HCT116 (cell line): Measurements from ENCODE around the gene FRMD4A. TPM values are rescaled to one million over a fixed set of nuclear protein-coding genes. Genes with fewer than 3 reads are reported as not detected.

ENCODE experiments used
- ATAC-seq: fragments of 200-7000 bp; cut with Tn5 transposase; 2 replicates; pipeline ENCODE4 v1.9.1; 2020; ENCODE audit warnings: mild to moderate bottlenecking, moderate library complexity
- BruUV-seq: library from RNA; stranded (reverse); fragments of 400-500 nt; replicated peaks from 2 replicates; lab custom pipeline; 2021; lab: Mats Ljungman, UMichigan
- CTCF ChIA-PET: fragments of 300-600 bp; sonication (Branson Sonifier 250); formaldehyde crosslinking; loops from one replicate; lab custom pipeline; 2021; ENCODE audit warnings: antibody characterized with exemption; lab: Charles Lee
- POLR2A ChIA-PET: fragments of 300-600, 350-600 bp; sonication (Branson Sonifier 250); formaldehyde crosslinking; loops from one replicate; lab custom pipeline; 2021; ENCODE audit warnings: antibody characterized with exemption; lab: Charles Lee
- RAD21 ChIA-PET, 2 experiments: fragments of 300-600 bp; sonication (Branson Sonifier 250); formaldehyde crosslinking; loops; one replicate each; lab custom pipeline; 2023; ENCODE audit warnings: low total read pairs in 2 of 2; ENCODE audit not compliant: uncharacterized antibody in 2 of 2, unreplicated experiment in 2 of 2, low non-redundant PET in 1 of 2; lab: Charles Lee
- DNase-seq: peaks from one replicate; pipeline ENCODE4 v3.0.0-alpha.2; 2010; ENCODE audit warnings: low read depth, low spot score
- H2AFZ ChIP-seq: fragments of 200-600 bp; shearing (Covaris generic), sonication (generic); 2 replicates; pipeline ENCODE4 v1.6.1; 2017; ENCODE audit warnings: low read depth, mixed run types, mixed read lengths, antibody characterized with exemption, low read length; ENCODE audit not compliant: poor library complexity, severe bottlenecking
- H3K27ac ChIP-seq: 2 replicates; pipeline ENCODE4 v1.5.1; 2012; ENCODE audit warnings: low read depth, low read length
- H3K27me3 ChIP-seq: fragments of 200-600 bp; sonication (generic); 2 replicates; pipeline ENCODE4 v1.6.1; 2016; ENCODE audit warnings: mixed run types, low read length, mixed read lengths; ENCODE audit not compliant: insufficient read depth
- H3K36me3 ChIP-seq, 2 experiments: fragments of 200-500 bp in 1 of 2; fragments of 200-600 bp in 1 of 2; sonication (Bioruptor generic) in 1 of 2; sonication (generic) in 1 of 2; 2 replicates each; pipeline versions ENCODE4 v1.5.1 to v1.6.1; 2014 to 2016; ENCODE audit warnings: low read length in 2 of 2, inconsistent platforms in 1 of 2, mixed read lengths in 1 of 2, mixed run types in 1 of 2; ENCODE audit not compliant: insufficient read depth in 2 of 2, control insufficient read depth in 1 of 2
- H3K4me1 ChIP-seq, 2 experiments: fragments of 200-600 bp in 1 of 2; sonication (generic) in 1 of 2; 2 replicates each; pipeline versions ENCODE4 v1.5.1 to v1.6.1; 2012 to 2017; ENCODE audit warnings: low read length in 2 of 2, inconsistent platforms in 1 of 2, mild to moderate bottlenecking in 1 of 2, mixed read lengths in 1 of 2, mixed run types in 1 of 2, moderate library complexity in 1 of 2; ENCODE audit not compliant: insufficient read depth in 2 of 2, control insufficient read depth in 1 of 2
- H3K4me2 ChIP-seq: fragments of 200-600 bp; sonication (generic); 2 replicates; pipeline ENCODE4 v1.6.1; 2017; ENCODE audit warnings: mixed run types, low read length, mixed read lengths
- H3K4me3 ChIP-seq, 2 experiments: fragments of 200-600 bp in 1 of 2; sonication (generic) in 1 of 2; replicated peaks in 1 of 2; 2 replicates each; pipeline ENCODE4 v1.5.1; 2011 to 2016; ENCODE audit warnings: low read length in 2 of 2, control low read depth in 1 of 2, low read depth in 1 of 2, mild to moderate bottlenecking in 1 of 2, mixed read lengths in 1 of 2, mixed run types in 1 of 2
- H3K79me2 ChIP-seq: fragments of 200-600 bp; sonication (generic); 2 replicates; pipeline ENCODE4 v1.6.1; 2017; ENCODE audit warnings: mild to moderate bottlenecking, mixed run types, low read length, moderate library complexity, mixed read lengths; ENCODE audit not compliant: insufficient read depth
- H3K9ac ChIP-seq: fragments of 200-600 bp; sonication (generic); 2 replicates; pipeline ENCODE4 v1.6.1; 2016; ENCODE audit warnings: low read length, mixed read lengths
- H3K9me2 ChIP-seq: fragments of 200-600 bp; sonication (generic), shearing (Covaris generic); 2 replicates; pipeline ENCODE4 v1.6.1; 2017; ENCODE audit warnings: mixed run types, mild to moderate bottlenecking, moderate library complexity; ENCODE audit not compliant: insufficient read depth
- H3K9me3 ChIP-seq, 2 experiments: fragments of 200-500 bp in 1 of 2; fragments of 200-600 bp in 1 of 2; sonication (Bioruptor generic) in 1 of 2; sonication (generic) in 1 of 2; 2 replicates each; pipeline ENCODE4 v1.6.1; 2014 to 2017; ENCODE audit warnings: low read length in 2 of 2, mixed read lengths in 2 of 2, inconsistent platforms in 1 of 2, low read depth in 1 of 2, mild to moderate bottlenecking in 1 of 2, mixed run types in 1 of 2, moderate library complexity in 1 of 2; ENCODE audit not compliant: control insufficient read depth in 1 of 2, insufficient read depth in 1 of 2
- H4K20me1 ChIP-seq: fragments of 200-600 bp; sonication (generic), shearing (Covaris generic); 2 replicates; pipeline ENCODE4 v1.6.1; 2017; ENCODE audit warnings: mixed run types, mild to moderate bottlenecking, moderate library complexity; ENCODE audit not compliant: insufficient read depth
- CBX3 ChIP-seq: IDR thresholded peaks from 2 replicates; pipeline ENCODE4 v1.6.1; 2012; ENCODE audit warnings: low read depth
- CEBPB ChIP-seq: IDR thresholded peaks from 2 replicates; pipeline ENCODE4 v1.6.1; 2012; ENCODE audit warnings: low read depth
- EGR1 ChIP-seq: IDR thresholded peaks from 2 replicates; pipeline ENCODE4 v1.6.1; 2012; ENCODE audit warnings: low read depth
- ELF1 ChIP-seq: IDR thresholded peaks from 2 replicates; pipeline ENCODE4 v1.6.1; 2012; ENCODE audit warnings: low read depth, borderline replicate concordance
- EZH2 ChIP-seq: fragments of 200-600 bp; sonication (generic); IDR thresholded peaks from 2 replicates; pipeline ENCODE4 v1.6.1; 2017; ENCODE audit warnings: antibody characterized with exemption, mixed run types
- POLR2A ChIP-seq: IDR thresholded peaks from 2 replicates; pipeline ENCODE4 v1.7.0; 2011; ENCODE audit warnings: borderline replicate concordance; ENCODE audit not compliant: insufficient read depth, insufficient read length; ENCODE audit errors: extremely low read depth
- POLR2AphosphoS5 ChIP-seq: IDR thresholded peaks from 2 replicates; pipeline ENCODE4 v1.6.1; 2011; ENCODE audit warnings: mild to moderate bottlenecking, low read depth, low read length, moderate library complexity
- RAD21 ChIP-seq: IDR thresholded peaks from 2 replicates; pipeline ENCODE4 v1.6.1; 2012; ENCODE audit warnings: low read depth, mild to moderate bottlenecking
- SIN3A ChIP-seq: IDR thresholded peaks from 2 replicates; pipeline ENCODE4 v1.6.1; 2012; ENCODE audit warnings: low read depth
- SP1 ChIP-seq: IDR thresholded peaks from 2 replicates; pipeline ENCODE4 v1.6.1; 2012; ENCODE audit warnings: low read depth
- SRF ChIP-seq: IDR thresholded peaks from 2 replicates; pipeline ENCODE4 v1.6.1; 2012; ENCODE audit warnings: low read depth
- TCF7L2 ChIP-seq: IDR thresholded peaks from 2 replicates; pipeline ENCODE4 v1.7.0; 2011; ENCODE audit warnings: borderline replicate concordance, inconsistent platforms; ENCODE audit not compliant: insufficient read depth, insufficient read length; ENCODE audit errors: extremely low read depth
- YY1 ChIP-seq: IDR thresholded peaks from 2 replicates; pipeline ENCODE4 v1.6.1; 2011; ENCODE audit warnings: low read length, low read depth, moderate library complexity, mild to moderate bottlenecking; ENCODE audit not compliant: insufficient replicate concordance; ENCODE audit errors: extremely low read depth
- ZNF274 ChIP-seq: fragments of 200-500 bp; sonication (Bioruptor generic); IDR thresholded peaks from 2 replicates; pipeline ENCODE4 v1.6.1; 2014; ENCODE audit warnings: mild to moderate bottlenecking, low read depth, low read length, inconsistent platforms
- intact Hi-C: fragments of 100-400 bp; cut with micrococcal nuclease; formaldehyde crosslinking; loops from 2 replicates; pipeline ENCODE4 v1.10.0; 2022
- total RNA-seq: library from RNA; stranded (reverse); gene quantifications from one replicate; pipeline ENCODE4 v1.2.1, GENCODE V29; 2021; ENCODE audit not compliant: unreplicated experiment
- TF ChIP-seq, protein P1 (sequence below): IDR thresholded peaks from 2 replicates; pipeline ENCODE4 v1.6.1; 2011; ENCODE audit warnings: mild to moderate bottlenecking, low read length, moderate library complexity; ENCODE audit not compliant: insufficient replicate concordance; ENCODE audit errors: extremely low read depth
- TF ChIP-seq, protein P2 (sequence below): IDR thresholded peaks from 2 replicates; pipeline ENCODE4 v1.6.1; 2012; ENCODE audit warnings: low read depth
- TF ChIP-seq, protein P3 (sequence below), 3 experiments: fragments of 200-600 bp in 1 of 3; sonication (generic) in 1 of 3; IDR thresholded peaks in 2 of 3; conservative IDR thresholded peaks in 1 of 3; 2 replicates each; pipeline ENCODE4 v1.5.1; 2012 to 2017; ENCODE audit warnings: low read depth in 2 of 3, low read length in 2 of 3, antibody characterized with exemption in 1 of 3, borderline replicate concordance in 1 of 3, control low read depth in 1 of 3, mild to moderate bottlenecking in 1 of 3, mixed read lengths in 1 of 3, mixed run types in 1 of 3, moderate library complexity in 1 of 3; ENCODE audit not compliant: insufficient read depth in 1 of 3
- TF ChIP-seq, protein P4 (sequence below): IDR thresholded peaks from 2 replicates; pipeline ENCODE4 v1.6.1; 2012

Gene FRMD4A
- total RNA-seq, 1 experiment from 2014 or later, result 0.20 TPM

DNA sequence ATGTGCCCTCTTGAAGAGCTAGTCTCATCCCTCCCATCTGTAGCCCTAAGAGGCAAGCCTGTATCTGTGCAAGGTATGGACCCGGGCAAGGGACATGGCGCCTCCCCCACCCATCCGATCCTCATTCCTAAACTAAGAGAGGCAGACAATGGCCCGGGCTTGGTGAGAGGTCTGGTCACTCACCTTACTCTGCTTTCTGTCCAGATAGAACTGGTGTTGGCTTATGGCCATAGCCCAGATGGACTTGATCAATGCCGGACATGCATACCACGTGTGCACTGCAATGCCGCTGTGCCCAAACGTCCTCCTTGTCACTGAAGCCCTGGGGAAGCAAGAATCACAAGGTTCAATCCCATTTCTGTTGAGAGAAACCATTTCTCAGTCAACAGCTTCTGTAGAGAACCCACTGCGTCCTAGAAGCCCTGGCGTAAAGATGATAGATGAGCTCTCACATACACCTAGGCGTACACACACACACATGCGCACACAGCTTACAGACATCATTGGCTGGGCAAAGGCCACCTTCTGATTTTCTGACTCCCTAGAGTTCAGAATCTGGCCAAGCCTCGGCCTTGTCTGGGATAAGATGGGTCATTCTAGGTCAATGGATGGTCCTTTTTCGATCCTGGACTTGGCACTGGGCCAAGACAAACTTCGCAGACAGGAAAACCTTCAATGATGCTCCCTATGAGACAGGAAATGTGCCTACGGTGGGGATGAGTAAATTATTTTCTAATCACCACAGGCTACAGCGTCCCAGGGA is 629.4 kb downstream of the FRMD4A start:
- peaks cover 0 to 3% of the 10 kb centered on the region in 2 experiments; a peak in 1 of 4 replicates for H3K4me1 ChIP-seq
- TF ChIP-seq TCF7L2 (no peak), ELF1 (no peak), EGR1 (no peak), POLR2A (no peak), RAD21 (no peak), SIN3A (no peak), CBX3 (no peak), CEBPB (no peak), SP1 (no peak), ZNF274 (no peak), POLR2AphosphoS5 (no peak), YY1 (no peak), SRF (no peak), EZH2 (no peak)
- TF ChIP-seq, protein P1, sequence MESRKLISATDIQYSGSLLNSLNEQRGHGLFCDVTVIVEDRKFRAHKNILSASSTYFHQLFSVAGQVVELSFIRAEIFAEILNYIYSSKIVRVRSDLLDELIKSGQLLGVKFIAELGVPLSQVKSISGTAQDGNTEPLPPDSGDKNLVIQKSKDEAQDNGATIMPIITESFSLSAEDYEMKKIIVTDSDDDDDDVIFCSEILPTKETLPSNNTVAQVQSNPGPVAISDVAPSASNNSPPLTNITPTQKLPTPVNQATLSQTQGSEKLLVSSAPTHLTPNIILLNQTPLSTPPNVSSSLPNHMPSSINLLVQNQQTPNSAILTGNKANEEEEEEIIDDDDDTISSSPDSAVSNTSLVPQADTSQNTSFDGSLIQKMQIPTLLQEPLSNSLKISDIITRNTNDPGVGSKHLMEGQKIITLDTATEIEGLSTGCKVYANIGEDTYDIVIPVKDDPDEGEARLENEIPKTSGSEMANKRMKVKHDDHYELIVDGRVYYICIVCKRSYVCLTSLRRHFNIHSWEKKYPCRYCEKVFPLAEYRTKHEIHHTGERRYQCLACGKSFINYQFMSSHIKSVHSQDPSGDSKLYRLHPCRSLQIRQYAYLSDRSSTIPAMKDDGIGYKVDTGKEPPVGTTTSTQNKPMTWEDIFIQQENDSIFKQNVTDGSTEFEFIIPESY, result no peak
- TF ChIP-seq, protein P2, sequence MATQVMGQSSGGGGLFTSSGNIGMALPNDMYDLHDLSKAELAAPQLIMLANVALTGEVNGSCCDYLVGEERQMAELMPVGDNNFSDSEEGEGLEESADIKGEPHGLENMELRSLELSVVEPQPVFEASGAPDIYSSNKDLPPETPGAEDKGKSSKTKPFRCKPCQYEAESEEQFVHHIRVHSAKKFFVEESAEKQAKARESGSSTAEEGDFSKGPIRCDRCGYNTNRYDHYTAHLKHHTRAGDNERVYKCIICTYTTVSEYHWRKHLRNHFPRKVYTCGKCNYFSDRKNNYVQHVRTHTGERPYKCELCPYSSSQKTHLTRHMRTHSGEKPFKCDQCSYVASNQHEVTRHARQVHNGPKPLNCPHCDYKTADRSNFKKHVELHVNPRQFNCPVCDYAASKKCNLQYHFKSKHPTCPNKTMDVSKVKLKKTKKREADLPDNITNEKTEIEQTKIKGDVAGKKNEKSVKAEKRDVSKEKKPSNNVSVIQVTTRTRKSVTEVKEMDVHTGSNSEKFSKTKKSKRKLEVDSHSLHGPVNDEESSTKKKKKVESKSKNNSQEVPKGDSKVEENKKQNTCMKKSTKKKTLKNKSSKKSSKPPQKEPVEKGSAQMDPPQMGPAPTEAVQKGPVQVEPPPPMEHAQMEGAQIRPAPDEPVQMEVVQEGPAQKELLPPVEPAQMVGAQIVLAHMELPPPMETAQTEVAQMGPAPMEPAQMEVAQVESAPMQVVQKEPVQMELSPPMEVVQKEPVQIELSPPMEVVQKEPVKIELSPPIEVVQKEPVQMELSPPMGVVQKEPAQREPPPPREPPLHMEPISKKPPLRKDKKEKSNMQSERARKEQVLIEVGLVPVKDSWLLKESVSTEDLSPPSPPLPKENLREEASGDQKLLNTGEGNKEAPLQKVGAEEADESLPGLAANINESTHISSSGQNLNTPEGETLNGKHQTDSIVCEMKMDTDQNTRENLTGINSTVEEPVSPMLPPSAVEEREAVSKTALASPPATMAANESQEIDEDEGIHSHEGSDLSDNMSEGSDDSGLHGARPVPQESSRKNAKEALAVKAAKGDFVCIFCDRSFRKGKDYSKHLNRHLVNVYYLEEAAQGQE, result no peak
- TF ChIP-seq, protein P3, sequence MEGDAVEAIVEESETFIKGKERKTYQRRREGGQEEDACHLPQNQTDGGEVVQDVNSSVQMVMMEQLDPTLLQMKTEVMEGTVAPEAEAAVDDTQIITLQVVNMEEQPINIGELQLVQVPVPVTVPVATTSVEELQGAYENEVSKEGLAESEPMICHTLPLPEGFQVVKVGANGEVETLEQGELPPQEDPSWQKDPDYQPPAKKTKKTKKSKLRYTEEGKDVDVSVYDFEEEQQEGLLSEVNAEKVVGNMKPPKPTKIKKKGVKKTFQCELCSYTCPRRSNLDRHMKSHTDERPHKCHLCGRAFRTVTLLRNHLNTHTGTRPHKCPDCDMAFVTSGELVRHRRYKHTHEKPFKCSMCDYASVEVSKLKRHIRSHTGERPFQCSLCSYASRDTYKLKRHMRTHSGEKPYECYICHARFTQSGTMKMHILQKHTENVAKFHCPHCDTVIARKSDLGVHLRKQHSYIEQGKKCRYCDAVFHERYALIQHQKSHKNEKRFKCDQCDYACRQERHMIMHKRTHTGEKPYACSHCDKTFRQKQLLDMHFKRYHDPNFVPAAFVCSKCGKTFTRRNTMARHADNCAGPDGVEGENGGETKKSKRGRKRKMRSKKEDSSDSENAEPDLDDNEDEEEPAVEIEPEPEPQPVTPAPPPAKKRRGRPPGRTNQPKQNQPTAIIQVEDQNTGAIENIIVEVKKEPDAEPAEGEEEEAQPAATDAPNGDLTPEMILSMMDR (IDR thresholded peaks at IDR 0.05 in 2 of 3, conservative IDR thresholded peaks at IDR 0.05 in 1 of 3; ENCODE audit: borderline replicate concordance in 1 of 3, insufficient read depth in 1 of 3, low read depth in 2 of 3, low read length in 2 of 3), result no peak
- TF ChIP-seq, protein P4, sequence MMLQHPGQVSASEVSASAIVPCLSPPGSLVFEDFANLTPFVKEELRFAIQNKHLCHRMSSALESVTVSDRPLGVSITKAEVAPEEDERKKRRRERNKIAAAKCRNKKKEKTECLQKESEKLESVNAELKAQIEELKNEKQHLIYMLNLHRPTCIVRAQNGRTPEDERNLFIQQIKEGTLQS, result no peak
- H3K4me2 ChIP-seq, result no peak overlapping the region
- H4K20me1 ChIP-seq, result no peaks in the 10 kb centered on the region
- no peak overlapping the region for H2AFZ ChIP-seq
- ChIA-PET POLR2A (no interaction called here), RAD21 (no interaction called here), CTCF (no interaction called here)
- ATAC-seq (no peak), DNase-seq (no peak)
- no peaks in the 10 kb centered on the region for H3K27me3 ChIP-seq
- H3K9me3 ChIP-seq, result no peaks in the 10 kb centered on the region
- no peak overlapping the region for H3K9ac ChIP-seq
- H3K4me3 ChIP-seq, result no peak overlapping the region
- no peaks in the 10 kb centered on the region for H3K9me2 ChIP-seq
- H3K79me2 ChIP-seq, result no peaks in the 10 kb centered on the region
- no TSS peak for BruUV-seq
- H3K36me3 ChIP-seq, result no peaks in the 10 kb centered on the region
- no peak overlapping the region for H3K27ac ChIP-seq
- intact Hi-C loops, result no loop called here
